ENCODE results near the gene GMCL2.
"Not testable (repeated sequence)": the region's sequence is repeated elsewhere in the genome, so short reads cannot be mapped to it uniquely, and the experiment has no call there.

GMCL2 gene

GRCh38 chr5:178206166-178207101, 19.3 kb upstream of the GMCL2 start:
- no peak for DNase-seq (ENCODE audit: low read depth)

- DNase-seq (ENCODE audit: low read depth): no peak
Observed at GRCh38 chr5:178205749-178206047, 18.5 kb upstream of the GMCL2 start.

DNA sequence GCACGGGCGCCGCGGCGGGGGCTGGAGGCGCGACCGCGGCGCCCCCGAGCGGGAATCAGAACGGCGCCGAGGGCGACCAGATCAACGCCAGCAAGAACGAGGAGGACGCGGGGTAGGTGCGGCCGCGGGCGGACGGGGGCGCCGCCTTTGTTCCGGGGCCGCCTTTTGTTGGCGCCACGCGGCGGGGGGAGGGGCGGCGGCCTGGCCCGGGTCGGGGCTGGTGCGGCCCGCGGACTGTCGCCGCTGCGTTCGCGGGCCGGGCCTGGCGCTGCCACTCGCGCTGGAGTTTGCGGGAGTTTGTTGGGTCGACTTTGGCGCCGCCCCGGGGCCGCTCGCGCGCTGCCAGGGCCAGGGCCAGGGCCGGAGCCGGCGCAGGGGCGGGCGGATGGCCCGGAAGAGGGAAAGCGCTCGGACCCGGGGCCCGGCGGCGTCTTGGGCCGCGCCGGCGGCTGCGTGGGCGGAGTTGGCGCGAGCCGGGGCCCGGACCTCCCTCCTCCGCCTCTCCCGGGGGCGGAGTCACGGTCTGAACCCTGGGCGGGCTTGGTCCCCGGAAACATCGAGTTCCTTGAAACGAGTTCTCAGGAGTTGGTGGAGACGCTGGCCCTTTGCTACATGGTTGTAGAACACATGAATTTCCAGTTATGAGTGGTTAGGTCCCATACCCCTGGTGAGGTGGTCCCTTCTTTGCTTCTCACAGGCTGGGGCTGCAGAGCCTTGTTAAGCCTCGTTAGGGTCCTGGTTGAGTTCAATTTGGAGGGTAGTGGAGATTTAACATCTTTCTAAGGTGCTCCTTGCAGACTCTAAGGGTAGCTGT, 18.0 kb upstream of the GMCL2 start:
- peak; percentile 55 for DNase-seq (ENCODE audit: low read depth)

GRCh38 chr5:178204182-178204934, 17.2 kb upstream of the GMCL2 start, which contains the start of gene HNRNPAB:
Gene HNRNPAB, plus strand, starts transcription at chr5:178204533. Its CDS starts 305 bp downstream, at chr5:178204838.
- peak; percentile 93 for DNase-seq (ENCODE audit: low read depth)

GRCh38 chr5:178203670-178204181, 16.6 kb upstream of the GMCL2 start:
- DNase-seq (ENCODE audit: low read depth): no peak

GRCh38 chr5:178202541-178202940, 15.4 kb upstream of the GMCL2 start:
- no peak for DNase-seq (ENCODE audit: low read depth)

DNA sequence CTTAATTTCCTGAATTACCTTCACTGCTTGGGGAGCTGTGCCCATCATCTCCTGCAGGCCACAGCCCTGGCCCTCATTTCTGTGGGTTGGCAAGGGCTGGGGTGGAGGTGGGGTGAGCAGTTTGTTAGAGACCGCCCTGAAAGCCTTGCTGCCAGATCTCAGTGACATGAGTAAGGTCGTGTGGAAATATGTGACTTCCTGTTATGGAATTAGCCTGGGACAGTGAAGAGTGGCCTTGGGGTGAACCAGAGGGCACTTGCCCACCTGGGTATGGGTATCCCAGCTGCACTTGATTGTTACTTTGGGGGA, 14.7 kb upstream of the GMCL2 start:
- no peak for DNase-seq (ENCODE audit: low read depth)

DNA sequence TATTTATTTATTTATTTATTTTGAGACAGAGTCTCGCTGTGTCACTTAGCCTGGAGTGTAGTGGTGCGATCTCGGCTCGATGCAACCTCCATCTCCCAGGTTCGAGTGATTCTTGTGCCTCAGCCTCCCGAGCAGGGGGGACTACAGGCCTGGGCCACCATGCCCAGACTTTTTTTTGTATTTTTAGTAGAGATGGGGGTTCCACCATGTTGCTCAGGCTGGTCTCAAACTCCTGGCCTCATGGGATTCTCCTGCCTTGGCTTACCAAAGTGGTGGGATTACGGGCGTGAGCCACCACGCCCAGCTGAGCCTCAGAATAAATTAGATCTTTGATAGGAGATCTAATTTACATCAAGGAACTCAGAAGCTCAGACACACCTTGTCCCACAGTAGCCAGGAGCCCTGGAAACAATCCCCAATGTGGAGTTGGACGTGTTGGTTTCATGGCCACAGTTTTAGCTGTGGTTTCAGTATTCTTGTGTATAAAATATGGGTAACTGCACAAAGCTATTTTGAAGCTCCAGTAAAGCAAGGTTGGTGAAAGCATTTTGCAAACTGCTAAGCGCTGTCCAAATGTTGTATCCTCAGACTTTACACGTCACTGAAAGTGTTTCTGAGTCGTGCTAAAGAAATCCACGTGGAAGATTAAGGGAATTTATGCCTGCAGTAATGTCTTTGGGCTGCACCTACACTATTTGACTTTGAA, 14.2 kb upstream of the GMCL2 start:
- no peak for DNase-seq (ENCODE audit: low read depth)

- no peak for DNase-seq (ENCODE audit: low read depth)
Observed at GRCh38 chr5:178199581-178200434, 12.6 kb upstream of the GMCL2 start.

DNA sequence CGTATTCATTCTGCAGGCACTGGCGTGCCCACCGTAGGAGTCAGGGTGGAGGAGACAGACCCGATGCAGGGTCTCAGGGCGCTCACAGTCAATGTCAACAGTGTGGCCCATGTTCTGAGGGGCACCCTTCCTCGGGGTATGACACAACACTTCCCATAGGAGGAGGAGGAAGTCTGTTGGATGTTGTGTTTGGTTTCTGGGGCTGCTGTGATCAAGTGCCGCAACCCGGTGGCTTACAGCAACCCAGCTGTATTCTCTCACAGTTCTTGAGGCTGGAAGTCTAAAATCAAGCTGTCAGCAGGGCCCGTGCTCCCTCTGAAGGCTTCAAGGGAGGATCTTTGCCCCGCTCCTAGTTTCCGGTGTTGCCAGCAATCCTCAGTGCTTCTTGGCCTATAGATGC, 11.5 kb upstream of the GMCL2 start:
- DNase-seq (ENCODE audit: low read depth): no peak

DNA sequence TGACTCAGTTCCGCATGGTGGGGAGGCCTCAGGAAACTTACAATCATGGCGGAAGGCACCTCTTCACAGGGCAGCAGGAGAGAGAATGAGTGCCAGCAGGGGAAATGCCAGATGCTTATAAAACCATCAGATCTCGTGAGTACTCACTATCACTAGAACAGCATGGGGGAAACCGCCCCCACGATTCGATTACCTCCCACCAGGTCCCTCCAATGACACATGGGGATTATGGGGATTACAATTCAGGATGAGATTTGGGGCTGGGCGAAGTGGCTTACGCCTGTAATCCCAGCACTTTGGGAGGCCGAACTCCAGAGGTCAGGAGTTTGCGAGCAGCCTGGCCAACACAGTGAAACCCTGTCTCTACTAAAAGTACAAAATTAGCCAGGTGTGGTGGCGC, 11.0 kb upstream of the GMCL2 start:
- DNase-seq (ENCODE audit: low read depth): not testable (repeated sequence)

DNA sequence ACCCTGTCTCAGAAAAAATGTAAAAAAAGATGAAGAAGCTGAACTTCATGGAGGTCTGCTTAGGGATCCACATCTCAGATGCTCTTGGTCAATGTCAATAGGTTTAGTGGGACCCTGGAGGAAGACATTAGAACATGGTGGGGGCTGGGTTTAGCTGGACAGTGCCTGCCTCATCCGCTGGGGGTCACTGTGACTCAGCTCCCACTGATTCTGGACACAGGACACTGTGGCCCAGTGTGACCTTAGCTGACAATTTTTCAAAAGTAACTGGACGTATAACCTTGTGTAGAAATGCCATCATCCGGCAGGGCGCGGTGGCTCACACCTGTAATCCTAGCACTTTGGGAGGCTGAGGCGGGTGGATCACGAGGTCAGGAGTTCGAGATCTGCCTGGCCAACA, 9.8 kb upstream of the GMCL2 start:
- DNase-seq (ENCODE audit: low read depth): no peak

- DNase-seq (ENCODE audit: low read depth): no peak
Observed at GRCh38 chr5:178196281-178196812, 9.2 kb upstream of the GMCL2 start.

GRCh38 chr5:178194026-178194425, 6.9 kb upstream of the GMCL2 start:
- DNase-seq (ENCODE audit: low read depth): no peak

- no peak for DNase-seq (ENCODE audit: low read depth)
Observed at GRCh38 chr5:178193251-178193809, 6.2 kb upstream of the GMCL2 start.

- DNase-seq (ENCODE audit: low read depth): no peak
Observed at GRCh38 chr5:178192787-178193186, 5.6 kb upstream of the GMCL2 start.

DNA sequence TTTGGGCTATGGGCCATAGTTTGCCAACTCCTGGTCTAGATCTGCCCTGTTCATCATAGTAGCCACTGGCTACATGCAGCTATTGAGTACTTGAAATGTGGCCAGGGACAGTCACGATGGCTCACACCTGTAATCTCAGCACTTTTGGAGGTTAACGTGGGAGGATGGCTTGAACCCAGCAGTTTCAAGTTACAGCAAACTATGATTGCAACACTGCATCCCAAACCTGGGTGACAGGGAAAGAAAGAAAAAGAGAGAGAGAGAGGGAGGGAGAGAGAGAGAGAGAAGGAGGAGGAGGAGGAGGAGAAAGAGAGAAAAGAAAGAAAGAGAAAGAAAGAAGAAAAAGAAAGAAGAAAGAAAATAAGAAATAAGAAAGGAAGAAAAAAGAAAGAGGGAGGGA, 5.1 kb upstream of the GMCL2 start:
- no peak for DNase-seq (ENCODE audit: low read depth)

DNA sequence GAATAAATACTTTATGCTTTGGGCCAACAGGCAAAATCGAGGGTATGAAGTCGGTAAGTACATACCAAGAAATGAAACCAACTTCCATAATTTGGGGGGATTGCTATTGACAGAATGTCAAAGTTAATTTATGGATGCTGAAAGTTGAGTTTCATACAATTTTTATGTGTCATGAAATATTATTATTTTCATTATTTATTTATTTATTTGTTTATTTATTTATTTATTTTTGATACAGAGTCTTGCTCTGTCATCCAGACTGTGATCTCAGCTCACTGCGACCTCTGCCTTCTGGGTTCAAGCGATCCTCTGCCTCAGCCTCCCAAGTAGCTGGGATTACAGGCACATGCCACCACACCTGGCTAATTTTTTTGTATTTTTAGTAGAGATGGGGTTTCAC, 4.5 kb upstream of the GMCL2 start:
- no peak for DNase-seq (ENCODE audit: low read depth)

GRCh38 chr5:178189433-178189832, 2.3 kb upstream of the GMCL2 start:
- DNase-seq (ENCODE audit: low read depth): no peak

- DNase-seq (ENCODE audit: low read depth): no peak
Observed at GRCh38 chr5:178186427-178186826, 744 bp downstream of the GMCL2 start.

All from stimulated activated CD8-positive, alpha-beta memory T cell treated with anti-CD3 and anti-CD28 coated beads, Interleukin-7, amount 100 ng/mL, for 24 hours (primary cell).